GM21786 (cell line): ENCODE results near the gene EPAS1.

Experiments used
- ATAC-seq: cut with Tn5 transposase; IDR thresholded peaks from one replicate; pipeline ENCODE4 v1.9.1; 2021; ENCODE audit not compliant: unreplicated experiment

Gene EPAS1

DNA sequence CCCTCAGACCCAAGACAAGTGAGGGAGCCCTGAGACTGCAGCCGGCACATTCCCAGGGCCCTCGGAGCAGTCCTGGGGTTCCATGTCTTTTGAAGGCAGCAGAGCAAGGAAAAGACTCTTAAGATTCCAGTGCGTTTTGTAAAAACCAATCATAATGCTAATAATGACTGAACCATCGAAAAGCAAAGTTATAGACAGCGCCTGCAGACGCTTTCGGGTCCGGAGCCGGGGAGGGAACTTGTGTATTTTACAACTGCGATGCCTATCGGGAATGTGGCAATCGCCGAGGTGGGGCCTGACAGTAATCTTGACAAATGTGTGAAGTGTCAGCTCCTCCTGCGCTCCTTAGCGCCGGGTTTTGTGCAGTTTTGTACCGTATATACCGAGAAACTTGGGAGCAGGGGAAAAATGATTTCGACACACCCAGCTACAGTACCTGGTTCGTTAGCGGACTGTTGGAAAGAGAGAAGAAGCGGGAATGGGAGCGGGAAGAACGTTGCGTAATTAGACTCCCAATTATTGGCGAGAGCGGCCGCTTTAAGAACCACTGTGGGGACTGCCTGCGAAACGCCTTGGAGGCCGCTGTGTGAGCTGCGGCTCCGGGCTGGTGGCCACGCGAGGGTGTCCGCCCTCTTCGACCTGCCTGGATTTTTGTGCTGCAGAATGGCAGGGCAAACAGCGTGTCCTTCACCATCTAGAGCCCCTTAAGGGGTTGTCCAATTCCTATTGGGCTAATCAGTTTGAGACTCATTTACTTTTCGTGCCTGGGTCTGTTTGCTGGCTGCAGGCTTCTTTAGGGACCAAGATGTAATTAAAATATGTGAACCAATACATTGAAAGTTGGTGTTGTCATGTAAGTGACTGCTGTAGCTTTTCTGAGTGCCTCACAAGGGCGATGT is 2.4 kb downstream of the EPAS1 start:
- ATAC-seq, result no peak

GRCh38 chr2:46300406-46300832 is 3.2 kb downstream of the EPAS1 start:
- no peak for ATAC-seq

DNA sequence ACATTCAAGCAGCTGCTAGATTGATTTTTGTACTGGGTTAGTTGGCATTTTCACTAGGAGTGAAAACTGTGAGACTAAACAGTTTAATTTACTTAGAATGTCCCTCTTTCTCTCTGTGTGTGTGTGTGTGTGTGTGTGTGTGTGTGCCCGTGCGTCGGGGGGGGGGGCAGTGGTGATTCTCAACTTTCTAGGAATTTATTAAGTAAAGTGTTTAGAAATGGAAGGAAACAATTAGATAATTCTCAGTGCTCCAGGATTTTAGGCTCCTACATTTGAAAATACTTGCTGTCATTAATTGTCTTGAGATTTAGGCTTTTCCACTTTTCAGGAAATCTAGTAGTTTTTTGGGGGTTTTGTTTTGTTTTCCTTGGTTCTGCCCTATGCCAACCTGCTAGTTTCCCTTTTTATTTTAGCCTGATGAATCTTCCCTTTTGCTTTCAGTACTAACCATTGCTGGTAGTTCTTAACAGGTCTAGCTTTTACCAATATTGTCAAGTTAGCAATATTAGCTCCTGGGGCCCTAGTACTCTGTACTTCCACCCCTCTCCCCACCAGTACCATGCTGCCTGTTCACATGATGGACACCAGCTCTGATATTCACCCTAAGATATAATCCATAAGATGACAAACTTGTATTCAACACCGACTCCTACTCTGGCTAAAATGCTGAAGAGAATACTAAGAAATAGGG is 4.9 kb downstream of the EPAS1 start:
- no peak for ATAC-seq

DNA sequence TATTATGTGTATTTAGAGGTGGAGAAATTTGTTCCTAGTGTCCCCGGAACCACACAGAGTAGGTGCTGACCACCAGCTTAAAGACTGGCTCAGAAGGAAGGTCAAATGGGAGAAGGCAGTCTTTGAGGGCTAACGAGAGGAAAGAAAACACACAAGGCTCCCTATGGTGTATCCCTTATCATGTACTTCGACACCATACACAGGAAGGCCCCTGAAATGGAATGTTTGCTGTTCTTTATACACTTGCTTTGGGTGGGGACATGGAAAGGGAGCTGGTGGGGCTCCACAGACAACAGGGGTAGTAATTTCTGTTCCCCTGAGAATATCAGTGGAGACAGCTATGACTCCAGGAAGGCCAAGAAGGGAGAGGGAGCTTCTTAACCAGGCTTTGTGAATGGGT is 6.0 kb downstream of the EPAS1 start:
- no peak for ATAC-seq

DNA sequence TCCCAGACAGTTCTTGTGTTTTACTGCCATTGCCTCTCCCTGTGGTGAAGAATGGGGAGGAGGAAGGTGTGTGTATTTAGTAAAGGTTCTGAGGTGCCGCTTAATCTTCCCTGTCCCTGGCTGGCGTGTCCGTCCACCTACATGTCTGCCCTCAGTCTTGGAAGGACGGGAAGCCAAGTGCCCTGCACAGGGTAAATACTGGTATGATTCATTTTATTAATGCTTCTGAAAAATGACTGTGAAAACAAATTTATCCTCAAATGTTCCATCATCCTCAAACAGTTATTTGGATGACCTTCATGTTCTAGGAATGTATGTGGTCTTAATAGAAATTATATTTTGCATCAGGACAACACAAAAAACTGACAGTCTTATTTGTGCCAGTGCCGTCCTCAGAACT is 6.6 kb downstream of the EPAS1 start:
- ATAC-seq, result no peak

GRCh38 chr2:46304635-46305034 is 7.4 kb downstream of the EPAS1 start:
- ATAC-seq, result no peak

GRCh38 chr2:46305187-46305586 is 8.0 kb downstream of the EPAS1 start:
- no peak for ATAC-seq

DNA sequence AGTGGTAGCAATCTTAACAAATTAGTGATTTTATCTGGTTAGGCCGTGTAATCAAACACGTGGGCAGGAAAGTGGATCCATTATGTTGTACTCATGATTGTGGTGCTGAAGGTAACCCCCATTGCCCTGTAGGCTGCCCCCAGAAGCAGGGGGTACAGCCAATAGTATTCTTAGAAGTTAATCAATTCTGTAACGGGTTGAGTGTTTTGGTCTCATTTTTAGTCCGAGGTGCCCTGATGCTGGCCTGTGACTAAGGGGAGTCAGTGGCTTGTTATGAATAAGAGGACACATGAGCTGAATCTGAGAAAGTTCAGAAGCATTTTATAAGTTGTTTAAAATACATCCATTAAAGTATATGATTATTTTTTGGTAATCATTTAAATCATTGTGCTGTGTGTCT is 8.6 kb downstream of the EPAS1 start:
- ATAC-seq, result no peak

DNA sequence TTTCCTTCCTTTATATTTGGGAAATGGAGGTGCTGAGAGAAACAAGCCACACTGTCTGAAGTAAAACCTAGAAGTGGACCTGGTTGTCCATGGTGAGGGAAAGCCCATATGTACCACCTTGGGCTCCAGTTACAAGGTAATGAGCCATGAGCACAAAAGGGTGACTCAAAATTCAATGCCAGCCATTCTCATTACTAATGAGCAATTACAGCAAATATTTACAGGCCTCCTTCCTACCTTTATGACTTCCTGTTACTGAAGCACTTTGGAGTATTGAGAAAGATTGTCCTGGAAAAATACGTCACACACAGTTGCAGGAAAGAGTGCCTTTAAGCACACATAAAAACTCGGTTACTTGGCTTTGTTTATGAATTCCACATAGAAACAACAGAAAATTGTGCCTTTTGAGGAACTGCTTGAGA is 9.1 kb downstream of the EPAS1 start:
- ATAC-seq, result no peak

- no peak for ATAC-seq
Measured at GRCh38 chr2:46306988-46307655, 9.9 kb downstream of the EPAS1 start.

DNA sequence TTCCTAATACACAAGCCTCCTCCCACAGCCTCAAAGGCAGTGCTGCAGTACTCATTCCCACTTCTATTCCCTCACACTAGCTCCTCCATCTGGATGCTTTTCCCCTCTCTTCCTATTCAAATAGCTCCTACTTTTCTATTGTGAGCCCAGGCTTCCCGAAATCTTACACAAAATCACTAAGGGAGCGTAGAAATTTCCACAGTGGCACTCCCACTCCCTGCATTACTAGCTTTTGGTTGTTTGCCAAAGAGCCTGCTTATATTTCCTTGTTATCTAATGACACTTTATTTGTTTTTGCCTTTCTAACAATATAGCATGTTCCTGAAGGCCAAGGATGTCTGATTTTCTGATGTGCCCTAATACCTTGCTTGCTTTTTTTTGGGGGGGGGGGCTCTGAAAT is 10.9 kb downstream of the EPAS1 start:
- ATAC-seq, result no peak

- no peak for ATAC-seq
Measured at GRCh38 chr2:46308629-46309028, 11.4 kb downstream of the EPAS1 start.

DNA sequence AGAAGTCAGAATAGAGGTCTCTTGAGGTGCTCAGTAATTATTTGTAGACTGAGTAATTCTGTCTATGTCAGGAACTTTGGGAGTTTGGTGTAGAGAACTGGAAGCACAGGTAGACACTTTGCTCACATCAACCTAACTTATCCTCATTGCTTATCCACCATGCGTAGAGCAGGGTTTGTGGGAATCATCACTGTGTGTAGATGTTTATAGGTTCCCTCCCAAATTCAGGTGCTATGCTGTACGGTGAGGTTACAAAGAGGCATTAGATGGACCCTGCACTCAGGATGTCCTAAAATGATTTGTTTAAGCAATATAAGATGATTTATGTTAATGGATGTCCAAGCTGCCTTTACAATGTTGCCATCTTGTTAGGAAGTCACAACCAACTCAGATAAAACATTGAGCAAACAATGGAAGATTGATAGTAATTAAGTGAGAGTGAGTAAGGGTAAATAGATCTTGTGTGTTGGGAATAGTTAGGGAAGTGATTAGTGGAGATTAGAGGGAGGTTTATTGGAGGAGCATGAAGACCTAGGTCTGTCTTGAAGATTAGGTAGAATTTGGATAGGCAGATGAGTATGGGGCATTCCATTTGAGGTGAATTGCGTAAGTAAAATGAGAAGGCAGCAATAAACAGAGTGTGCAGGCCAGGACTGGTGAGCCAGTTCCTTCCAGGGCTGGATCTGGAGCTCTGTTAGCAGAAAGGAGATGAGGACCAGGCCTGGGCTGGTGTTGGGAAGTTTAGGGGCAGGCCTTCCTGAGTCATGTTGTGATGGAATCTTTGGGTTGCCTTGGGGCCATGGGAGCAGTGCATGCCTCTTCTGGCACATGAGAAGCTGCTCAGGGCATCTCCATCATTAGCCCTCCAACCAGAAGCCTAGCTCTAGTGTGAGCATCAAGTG is 12.1 kb downstream of the EPAS1 start:
- no peak for ATAC-seq

- no peak for ATAC-seq
Measured at GRCh38 chr2:46310446-46310845, 13.2 kb downstream of the EPAS1 start.

DNA sequence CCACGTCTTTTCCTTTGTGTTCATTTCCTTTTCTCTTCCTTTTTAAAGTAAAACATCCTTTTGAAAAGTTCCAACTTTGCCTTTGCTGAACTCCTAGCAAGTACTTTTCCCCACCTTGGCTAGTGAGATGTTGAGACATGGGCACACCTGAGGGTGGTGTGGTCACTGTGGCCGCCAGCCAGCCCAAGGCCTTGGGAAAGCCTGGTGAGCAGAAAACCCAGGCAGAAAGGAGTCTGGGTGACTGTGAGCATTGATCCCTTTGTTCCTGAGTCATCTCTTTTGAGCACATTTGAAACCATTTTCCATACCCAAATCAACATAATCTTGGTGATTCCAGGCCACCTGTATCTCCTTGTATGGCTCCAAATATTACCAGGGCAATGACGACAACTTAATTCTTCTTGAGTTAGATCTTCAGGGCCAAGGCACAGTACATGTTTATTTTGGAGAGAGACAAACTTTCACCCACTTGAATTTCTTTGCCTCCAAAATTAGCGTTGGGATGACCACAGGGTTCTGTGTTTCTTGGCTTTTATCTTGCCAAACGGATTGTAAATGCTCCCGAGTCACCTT is 14.5 kb downstream of the EPAS1 start:
- no peak for ATAC-seq

GRCh38 chr2:46313063-46313462 is 15.9 kb downstream of the EPAS1 start:
- no peak for ATAC-seq

DNA sequence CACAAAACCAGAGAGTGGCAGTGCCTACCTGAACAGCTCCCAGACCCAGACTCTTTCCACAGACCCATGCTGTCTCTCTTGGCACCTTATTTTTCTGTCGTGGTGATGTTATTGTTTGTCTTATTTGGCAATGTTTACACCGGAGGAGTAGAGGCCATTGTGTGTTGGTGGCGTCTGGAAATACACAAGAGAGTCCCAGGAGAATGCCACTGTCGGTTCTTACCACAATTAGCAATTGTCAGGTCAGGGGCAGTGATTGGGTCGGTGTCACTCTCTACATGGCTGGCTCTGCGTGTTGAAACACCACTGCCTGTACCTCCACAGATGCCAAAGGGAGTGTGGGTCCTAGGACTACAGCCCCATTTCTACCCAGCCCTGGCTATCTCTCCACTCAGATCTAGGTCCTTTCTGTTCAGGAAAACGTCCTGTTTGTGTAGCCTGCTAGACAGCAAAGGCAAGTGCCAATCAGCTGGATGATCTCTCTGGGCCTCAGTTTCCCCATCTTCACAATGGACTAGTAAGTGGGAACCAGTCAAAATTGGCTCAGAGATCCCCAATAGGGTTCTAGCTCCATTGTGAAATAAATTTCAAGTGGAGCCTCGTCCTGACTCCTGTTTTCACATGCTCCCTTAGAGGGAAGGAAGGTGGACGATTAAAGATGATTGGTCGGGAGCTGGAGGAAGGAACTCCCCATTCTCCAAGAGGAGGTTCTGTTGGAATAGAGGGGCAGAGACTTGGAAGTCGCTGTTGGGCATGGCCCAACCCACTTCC is 17.0 kb downstream of the EPAS1 start:
- ATAC-seq, result no peak

- ATAC-seq, result no peak
Measured at GRCh38 chr2:46315103-46315890, 18.1 kb downstream of the EPAS1 start.

- ATAC-seq, result no peak
Measured at GRCh38 chr2:46317094-46317486, 19.9 kb downstream of the EPAS1 start.
